Measurements from ENCODE around the gene PARD3.
"Not testable (repeated sequence)": the region's sequence is repeated elsewhere in the genome, so short reads cannot be mapped to it uniquely, and the experiment has no call there.

PARD3 gene

GRCh38 chr10:34074051-34074450 is 741.0 kb downstream of the PARD3 start:
- H3K79me2 ChIP-seq (ENCODE audit: control insufficient read depth, low read length), result no peaks in the 10 kb centered on the region
- TF ChIP-seq EZH2phosphoT487 (IDR thresholded peaks at IDR 0.05; ENCODE audit: borderline replicate concordance, low read length) (no peak), CTCF (IDR thresholded peaks at IDR 0.05; ENCODE audit: low read depth, low read length, poor library complexity, severe bottlenecking) (no peak)
- H3K27ac ChIP-seq (ENCODE audit: low read depth, low read length), result no peak overlapping the region
- no peaks in the 10 kb centered on the region for H3F3A ChIP-seq (ENCODE audit: control insufficient read depth, insufficient read depth)
- H3K4me1 ChIP-seq (ENCODE audit: control insufficient read depth, low read length), result no peaks in the 10 kb centered on the region
- no peak overlapping the region for H3K4me2 ChIP-seq (ENCODE audit: low read length)
- H3K36me3 ChIP-seq (ENCODE audit: control insufficient read depth, low read length), result no peaks in the 10 kb centered on the region
- H3K4me3 ChIP-seq (ENCODE audit: low read length), result no peak overlapping the region
- no peaks in the 10 kb centered on the region for H4K20me1 ChIP-seq (ENCODE audit: control insufficient read depth, insufficient read depth, low read depth, low read length)
- no peaks in the 10 kb centered on the region for H3K9me2 ChIP-seq (replicated peaks; ENCODE audit: control insufficient read depth, low read length)
- H3K27me3 ChIP-seq (ENCODE audit: control insufficient read depth, low read length), result no peaks in the 10 kb centered on the region
- no peaks in the 10 kb centered on the region for H3K9me3 ChIP-seq (ENCODE audit: control insufficient read depth, insufficient read depth, low read length)

DNA sequence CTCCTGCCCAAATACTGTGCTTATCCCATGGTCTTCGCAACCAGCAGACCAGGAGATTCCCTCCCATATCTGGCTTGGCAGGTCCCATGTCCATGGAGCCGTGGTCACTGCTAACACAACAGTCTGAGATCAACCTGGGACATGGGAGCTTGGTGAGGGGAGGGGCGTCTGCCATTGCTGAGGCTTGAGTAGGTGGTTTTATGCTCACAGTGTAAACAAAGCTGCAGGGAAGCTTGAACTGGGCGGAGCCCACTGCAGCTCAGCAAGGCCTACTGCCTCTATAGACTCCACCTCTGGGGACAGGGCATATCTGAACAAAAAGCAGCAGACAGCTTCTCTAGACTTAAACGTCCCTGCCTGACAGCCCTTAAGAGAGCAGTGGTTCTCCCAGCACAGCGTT is 747.4 kb downstream of the PARD3 start:
- H3K4me1 ChIP-seq (ENCODE audit: control insufficient read depth, low read length); H3K27me3 ChIP-seq (ENCODE audit: control insufficient read depth, low read length); H3K27ac ChIP-seq (ENCODE audit: low read depth, low read length); H3K79me2 ChIP-seq (ENCODE audit: control insufficient read depth, low read length); H3K36me3 ChIP-seq (ENCODE audit: control insufficient read depth, low read length); H3K4me3 ChIP-seq (ENCODE audit: low read length); H3K4me2 ChIP-seq (ENCODE audit: low read length); H4K20me1 ChIP-seq (ENCODE audit: control insufficient read depth, insufficient read depth, low read depth, low read length); H3K9me3 ChIP-seq (ENCODE audit: control insufficient read depth, insufficient read depth, low read length); H3K9me2 ChIP-seq (replicated peaks; ENCODE audit: control insufficient read depth, low read length); H3F3A ChIP-seq (ENCODE audit: control insufficient read depth, insufficient read depth): not testable (repeated sequence)

DNA sequence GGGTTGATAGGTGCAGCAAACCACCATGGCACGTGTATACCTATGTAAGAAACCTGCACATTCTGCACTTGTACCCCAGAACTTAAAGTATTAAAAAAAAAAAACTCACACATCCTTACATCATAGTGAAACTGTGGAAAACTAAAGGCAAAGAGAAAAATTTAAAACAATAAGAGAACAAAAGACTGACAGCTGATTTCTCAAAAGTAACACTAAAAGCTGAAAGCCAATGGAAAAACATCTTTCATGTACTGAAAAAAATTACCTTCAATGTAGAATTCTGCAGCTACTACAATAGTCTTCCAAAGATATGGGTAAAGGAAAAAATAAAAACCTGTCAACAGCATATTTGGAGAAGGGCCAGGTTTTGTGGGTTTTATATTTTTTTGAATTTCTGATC is 751.5 kb downstream of the PARD3 start:
- H4K20me1 ChIP-seq (ENCODE audit: control insufficient read depth, insufficient read depth, low read depth, low read length), result no peaks in the 10 kb centered on the region
- H3K4me3 ChIP-seq (ENCODE audit: low read length), result no peak overlapping the region
- H3K36me3 ChIP-seq (ENCODE audit: control insufficient read depth, low read length), result no peaks in the 10 kb centered on the region
- peaks cover 6% of the 10 kb centered on the region; the same call in 1 of the 2 replicates for H3K9me3 ChIP-seq (ENCODE audit: control insufficient read depth, insufficient read depth, low read length)
- no peaks in the 10 kb centered on the region for H3F3A ChIP-seq (ENCODE audit: control insufficient read depth, insufficient read depth)
- no peak overlapping the region for H3K4me2 ChIP-seq (ENCODE audit: low read length)
- H3K27me3 ChIP-seq (ENCODE audit: control insufficient read depth, low read length), result no peaks in the 10 kb centered on the region
- H3K4me1 ChIP-seq (ENCODE audit: control insufficient read depth, low read length), result no peaks in the 10 kb centered on the region
- H3K79me2 ChIP-seq (ENCODE audit: control insufficient read depth, low read length), result no peaks in the 10 kb centered on the region
- no peak for TF ChIP-seq CTCF (IDR thresholded peaks at IDR 0.05; ENCODE audit: low read depth, low read length, poor library complexity, severe bottlenecking)
- no peaks in the 10 kb centered on the region for H3K9me2 ChIP-seq (replicated peaks; ENCODE audit: control insufficient read depth, low read length)
- no peak overlapping the region for H3K27ac ChIP-seq (ENCODE audit: low read depth, low read length)

- no peaks in the 10 kb centered on the region for H3K27me3 ChIP-seq (ENCODE audit: control insufficient read depth, low read length)
- no peaks in the 10 kb centered on the region for H3K4me1 ChIP-seq (ENCODE audit: control insufficient read depth, low read length)
- H3K36me3 ChIP-seq (ENCODE audit: control insufficient read depth, low read length), result no peaks in the 10 kb centered on the region
- H3F3A ChIP-seq (ENCODE audit: control insufficient read depth, insufficient read depth), result no peaks in the 10 kb centered on the region
- H3K9me3 ChIP-seq (ENCODE audit: control insufficient read depth, insufficient read depth, low read length), result peaks cover 6% of the 10 kb centered on the region; the same call in 1 of the 2 replicates
- no peaks in the 10 kb centered on the region for H3K79me2 ChIP-seq (ENCODE audit: control insufficient read depth, low read length)
- H3K4me3 ChIP-seq (ENCODE audit: low read length), result no peak overlapping the region
- no peaks in the 10 kb centered on the region for H4K20me1 ChIP-seq (ENCODE audit: control insufficient read depth, insufficient read depth, low read depth, low read length)
- no peak overlapping the region for H3K27ac ChIP-seq (ENCODE audit: low read depth, low read length)
- H3K9me2 ChIP-seq (replicated peaks; ENCODE audit: control insufficient read depth, low read length), result no peaks in the 10 kb centered on the region
- TF ChIP-seq CTCF (IDR thresholded peaks at IDR 0.05; ENCODE audit: low read depth, low read length, poor library complexity, severe bottlenecking) (no peak), EZH2phosphoT487 (IDR thresholded peaks at IDR 0.05; ENCODE audit: borderline replicate concordance, low read length) (no peak)
- H3K4me2 ChIP-seq (ENCODE audit: low read length), result no peak overlapping the region
Measured at GRCh38 chr10:34061841-34062240, 753.3 kb downstream of the PARD3 start.
